DMS79 treated with DMSO at 0.1 percent for 48 hours (cell line): ENCODE results near the gene PFN3.
"Not testable (repeated sequence)": the region's sequence is repeated elsewhere in the genome, so short reads cannot be mapped to it uniquely, and the experiment has no call there.

Experiments used
- DNase-seq: peaks from one replicate; lab custom pipeline; 2025; lab: John Stamatoyannopoulos, UW

PFN3 gene

GRCh38 chr5:177396078-177396477, 4.4 kb downstream of the PFN3 start:
- no peak for DNase-seq

GRCh38 chr5:177393990-177394389, 6.5 kb downstream of the PFN3 start:
- DNase-seq: no peak

- DNase-seq: no peak
Observed at GRCh38 chr5:177393206-177393765, 7.2 kb downstream of the PFN3 start.

- no peak for DNase-seq
Observed at GRCh38 chr5:177392765-177393164, 7.7 kb downstream of the PFN3 start.

GRCh38 chr5:177390363-177391300, 9.8 kb downstream of the PFN3 start:
- DNase-seq: peak; percentile 59

GRCh38 chr5:177389241-177390169, 11.0 kb downstream of the PFN3 start:
- DNase-seq: peak; percentile 53

DNA sequence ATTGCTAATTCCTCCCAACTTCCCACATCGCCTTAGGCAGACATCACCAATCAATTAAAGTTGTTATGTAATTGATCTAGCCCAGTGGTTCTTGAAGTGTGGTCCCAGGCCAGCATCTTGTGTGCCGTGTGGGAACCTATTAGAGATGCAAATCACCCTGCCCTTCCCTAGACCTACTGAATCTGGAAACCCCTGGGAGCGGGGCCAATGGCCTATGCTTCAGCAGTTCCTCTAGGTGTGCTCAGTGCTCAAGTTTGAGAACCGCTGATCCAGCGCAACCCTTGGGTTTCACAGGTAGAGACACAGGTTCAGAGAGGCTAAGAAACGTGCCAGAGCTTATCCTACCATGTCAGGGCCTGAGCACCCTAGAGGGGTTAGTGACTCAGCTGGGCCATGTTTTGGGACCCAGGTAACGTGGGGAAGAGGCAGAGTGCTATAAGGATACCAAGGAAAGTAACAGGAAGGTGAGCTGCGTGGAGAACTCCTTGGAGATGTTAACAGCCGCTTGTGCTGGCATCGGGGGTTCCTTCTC, 11.9 kb downstream of the PFN3 start:
- no peak for DNase-seq

- no peak for DNase-seq
Observed at GRCh38 chr5:177387405-177387804, 13.1 kb downstream of the PFN3 start.

DNA sequence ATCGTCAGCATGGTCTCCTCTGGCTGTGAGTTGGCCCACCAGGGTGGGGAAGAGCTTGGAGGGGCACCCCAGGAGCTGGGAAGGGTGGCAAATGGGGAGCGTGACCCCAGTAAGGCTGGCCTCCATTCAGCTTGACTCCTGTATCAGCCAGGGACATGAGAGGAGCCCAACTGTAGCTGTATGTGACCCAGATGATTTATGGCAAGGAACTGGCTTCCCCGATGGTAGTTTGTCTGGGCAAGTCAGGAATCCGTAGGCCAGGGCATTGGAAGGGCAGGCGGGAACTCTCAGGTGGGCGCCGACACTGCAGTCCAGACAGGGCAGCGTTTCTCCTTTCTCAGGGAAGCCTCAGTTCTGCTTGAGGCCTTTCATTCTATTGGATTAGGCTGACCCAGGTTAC, 13.9 kb downstream of the PFN3 start:
- DNase-seq: no peak

- DNase-seq: no peak
Observed at GRCh38 chr5:177385720-177386119, 14.7 kb downstream of the PFN3 start.

DNA sequence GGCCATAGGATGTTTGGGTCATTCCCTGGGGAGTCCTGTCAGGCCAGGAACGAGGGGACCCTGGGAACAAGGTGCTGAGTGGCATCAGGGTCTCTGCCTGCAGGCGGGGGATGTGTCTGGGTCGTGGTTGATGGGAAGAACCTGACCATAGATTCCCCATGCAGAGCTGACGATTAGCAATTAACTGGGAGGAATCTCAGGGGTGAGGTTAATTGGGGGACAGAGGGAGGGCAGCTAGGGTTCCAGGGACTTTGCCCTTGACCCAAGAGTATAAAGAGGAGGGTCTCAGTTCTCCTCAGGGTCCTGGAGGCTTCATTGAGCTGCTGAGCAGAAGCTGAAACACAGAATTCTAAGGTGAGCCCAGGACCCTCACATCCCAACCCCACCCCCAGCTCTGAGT, 16.3 kb downstream of the PFN3 start, which contains the start of gene SLC34A1:
Gene SLC34A1, plus strand, starts transcription at position 301 of the 400 bp plus-strand sequence. CDS start 1,308 bp downstream, outside the sequence.
- no peak for DNase-seq

GRCh38 chr5:177383181-177383580, 17.3 kb downstream of the PFN3 start:
- no peak for DNase-seq

- no peak for DNase-seq
Observed at GRCh38 chr5:177382423-177383029, 17.9 kb downstream of the PFN3 start.

DNA sequence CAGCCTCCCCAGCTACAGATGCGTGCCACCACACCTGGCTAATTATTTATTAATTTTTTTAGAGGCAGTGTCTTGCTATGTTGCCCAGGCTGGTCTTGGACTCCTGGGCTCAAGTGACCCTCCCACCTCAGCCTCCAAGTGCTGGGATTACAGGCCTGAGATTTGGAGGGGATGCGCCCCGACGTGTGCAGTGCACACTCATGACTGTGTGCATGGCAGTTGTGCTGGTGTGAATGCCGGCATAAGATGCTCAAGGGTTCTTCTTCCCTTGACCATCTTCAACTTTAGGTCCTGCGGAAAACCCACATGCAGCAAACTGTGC, 19.7 kb downstream of the PFN3 start:
- DNase-seq: no peak

- no peak for DNase-seq
Observed at GRCh38 chr5:177378884-177379883, 21.3 kb downstream of the PFN3 start.

DNA sequence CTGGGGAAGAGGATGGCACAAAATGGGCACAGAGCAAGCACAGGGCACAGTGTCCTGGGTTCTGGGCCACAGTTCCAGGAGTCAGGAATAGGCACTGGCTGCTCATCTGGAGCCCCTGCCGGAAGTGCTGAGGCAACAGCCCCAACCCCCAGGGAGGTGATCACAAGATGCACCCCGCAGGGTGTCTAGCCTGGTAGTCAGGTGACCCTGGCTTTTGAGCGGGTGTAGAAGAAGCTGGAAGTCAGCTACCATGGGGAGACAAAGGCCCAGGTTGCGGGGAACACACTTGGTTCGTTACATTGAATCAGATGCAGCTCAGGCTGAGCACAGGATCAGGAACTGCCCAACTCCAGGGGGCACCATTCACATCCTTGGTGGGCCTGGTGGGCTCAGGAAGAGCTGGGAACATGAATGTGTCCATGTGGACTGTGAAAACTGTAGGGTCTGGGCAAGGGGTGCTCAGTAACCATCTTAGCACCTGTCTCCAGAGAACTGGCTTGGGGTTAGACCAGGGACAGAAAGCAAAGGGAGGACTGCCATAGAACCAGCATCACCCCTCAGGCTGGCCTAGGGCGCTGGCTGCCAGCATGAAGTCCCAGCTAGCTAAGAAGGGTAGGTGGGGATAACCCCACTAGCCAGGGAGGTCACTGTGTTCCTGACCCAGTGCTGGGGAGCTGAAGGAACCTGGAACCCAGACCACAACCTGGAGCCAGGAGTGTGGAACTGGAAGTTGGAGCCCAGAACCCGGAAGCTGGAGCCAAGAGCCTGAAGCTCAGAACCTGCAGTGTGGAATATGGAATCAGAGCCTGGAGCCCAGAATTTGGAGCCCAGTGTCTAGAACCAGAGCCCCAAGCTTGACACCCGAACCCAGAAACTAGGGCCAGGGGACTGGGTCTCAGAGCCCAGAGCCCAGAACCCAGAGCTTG, 22.3 kb downstream of the PFN3 start:
- DNase-seq: no peak

- DNase-seq: no peak
Observed at GRCh38 chr5:177376107-177376506, 24.4 kb downstream of the PFN3 start.

DNA sequence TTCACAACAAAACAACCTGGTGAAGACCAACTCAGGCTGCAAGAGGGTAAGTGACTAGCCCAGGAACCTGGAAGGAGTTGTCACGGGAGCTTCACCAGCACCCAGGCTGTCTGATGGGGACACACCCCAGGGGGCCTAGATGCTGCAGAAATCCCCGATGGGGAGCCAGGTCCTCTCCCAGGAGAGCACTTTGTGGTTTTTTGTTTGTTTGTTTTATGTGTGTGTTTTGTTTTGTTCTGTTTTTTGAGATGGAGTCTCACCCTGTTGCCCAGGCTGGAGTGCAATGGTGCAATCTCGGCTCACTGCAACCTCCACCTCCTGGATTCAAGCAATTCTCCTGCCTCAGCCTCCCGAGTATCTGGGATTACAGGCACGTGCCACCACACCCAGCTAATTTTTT, 24.9 kb downstream of the PFN3 start:
- not testable (repeated sequence) for DNase-seq

DNA sequence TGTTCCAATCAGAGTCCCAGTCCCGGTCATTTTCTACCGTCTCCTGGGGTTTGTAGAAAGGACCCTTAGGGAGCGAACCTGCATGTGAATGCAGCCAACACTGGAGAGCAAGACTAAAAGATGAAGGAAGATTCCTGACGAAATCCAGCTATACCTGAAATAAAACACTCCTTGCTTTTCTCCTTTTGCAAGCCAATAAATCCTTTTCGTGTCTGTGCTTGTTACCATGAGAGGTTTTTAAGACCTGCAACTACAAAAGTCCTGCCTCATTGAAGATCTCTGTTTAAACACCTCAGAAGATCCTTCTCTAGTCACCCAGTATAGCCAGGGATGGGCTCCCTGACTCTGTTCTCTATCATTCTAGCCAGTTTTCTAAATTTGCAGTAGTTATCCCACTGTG, 26.2 kb downstream of the PFN3 start:
- DNase-seq: no peak
